Activated CD8-positive, alpha-beta T cell treated with anti-CD3 and anti-CD28 coated beads for 36 hours (primary cell): ENCODE results near the gene MAP3K13. TPM values are rescaled to one million over a fixed set of nuclear protein-coding genes. Genes with fewer than 3 reads are reported as not detected.
"Not testable (repeated sequence)": the region's sequence is repeated elsewhere in the genome, so short reads cannot be mapped to it uniquely, and the experiment has no call there.

Experiments used
- ATAC-seq: fragments of 200-7000 bp; cut with Tn5 transposase; one replicate; pipeline ENCODE4 v1.10.0; 2021; ENCODE audit warnings: mild to moderate bottlenecking, moderate library complexity
- CTCF ChIA-PET: fragments of 350-600 bp; sonication (Branson Sonifier 250); formaldehyde crosslinking; loops from one replicate; lab custom pipeline; 2021; ENCODE audit warnings: antibody characterized with exemption; lab: Charles Lee
- POLR2A ChIA-PET: fragments of 350-600 bp; sonication (Branson Sonifier 250); formaldehyde crosslinking; loops from one replicate; lab custom pipeline; 2021; ENCODE audit warnings: antibody characterized with exemption; lab: Charles Lee
- DNase-seq: peaks from one replicate; pipeline ENCODE4 v3.0.0-alpha.2; 2020
- H3K27ac Mint-ChIP-seq: one replicate; pipeline ENCODE4 v1.8.0; 2021; ENCODE audit warnings: mild to moderate bottlenecking, mixed read lengths
- H3K27me3 Mint-ChIP-seq: one replicate; pipeline ENCODE4 v1.8.0; 2021; ENCODE audit warnings: mixed read lengths
- H3K36me3 Mint-ChIP-seq: one replicate; pipeline ENCODE4 v1.8.0; 2021; ENCODE audit warnings: low read depth, mixed read lengths
- H3K4me1 Mint-ChIP-seq: one replicate; pipeline ENCODE4 v1.8.0; 2021; ENCODE audit warnings: low read depth, mixed read lengths
- H3K4me3 Mint-ChIP-seq: one replicate; pipeline ENCODE4 v1.8.0; 2021; ENCODE audit warnings: mild to moderate bottlenecking, moderate library complexity, mixed read lengths
- H3K9me3 Mint-ChIP-seq: one replicate; pipeline ENCODE4 v1.8.0; 2021; ENCODE audit warnings: mixed read lengths
- CTCF ChIP-seq: fragments of 200-600 bp; IDR thresholded peaks from one replicate; pipeline ENCODE4 v1.8.0; 2022; ENCODE audit warnings: antibody characterized with exemption, mild to moderate bottlenecking
- intact Hi-C: fragments of 100-400 bp; cut with micrococcal nuclease; formaldehyde crosslinking; loops from one replicate; pipeline ENCODE4 v1.10.0; 2022
- total RNA-seq, 2 experiments: library from RNA; stranded (reverse); gene quantifications; one replicate each; pipeline ENCODE4 v1.2.3, GENCODE V29; 2021

The MAP3K13 gene
- total RNA-seq, 2 experiments from 2014 or later: 8.9 to 10.2 TPM

GRCh38 chr3:185460719-185461350 lies 97.9 kb downstream of the MAP3K13 start:
- H3K4me1 Mint-ChIP-seq: no peaks in the 10 kb centered on the region
- no peak for ATAC-seq
- CTCF ChIA-PET: interaction anchor here (0.9 to 2.9 kb wide), 6 partner anchors 10 to 200 kb away, joined by 3 to 14 read pairs (median 4); no protein-coding TSS in a partner anchor
- no peaks in the 10 kb centered on the region for H3K9me3 Mint-ChIP-seq
- no peak overlapping the region for H3K27ac Mint-ChIP-seq
- no peaks in the 10 kb centered on the region for H3K27me3 Mint-ChIP-seq
- no peaks in the 10 kb centered on the region for H3K36me3 Mint-ChIP-seq
- peak; percentile 25 for TF ChIP-seq CTCF
- no peak for DNase-seq
- POLR2A ChIA-PET: interaction anchor here (0.9 kb wide), 1 partner anchor 74 kb away, joined by 3 read pairs; no protein-coding TSS in a partner anchor
- intact Hi-C loops: no loop called here
- H3K4me3 Mint-ChIP-seq: no peak overlapping the region

GRCh38 chr3:185465471-185465870 lies 102.5 kb downstream of the MAP3K13 start:
- intact Hi-C loops: no loop called here
- Mint-ChIP-seq H3K9me3 (no peaks in the 10 kb centered on the region), H3K27me3 (no peaks in the 10 kb centered on the region), H3K27ac (no peak overlapping the region), H3K4me3 (no peak overlapping the region), H3K36me3 (peaks cover 2% of the 10 kb centered on the region), H3K4me1 (no peaks in the 10 kb centered on the region)
- ATAC-seq (no peak), DNase-seq (no peak)
- POLR2A ChIA-PET: no interaction called here
- no peak for TF ChIP-seq CTCF
- CTCF ChIA-PET: no interaction called here

DNA sequence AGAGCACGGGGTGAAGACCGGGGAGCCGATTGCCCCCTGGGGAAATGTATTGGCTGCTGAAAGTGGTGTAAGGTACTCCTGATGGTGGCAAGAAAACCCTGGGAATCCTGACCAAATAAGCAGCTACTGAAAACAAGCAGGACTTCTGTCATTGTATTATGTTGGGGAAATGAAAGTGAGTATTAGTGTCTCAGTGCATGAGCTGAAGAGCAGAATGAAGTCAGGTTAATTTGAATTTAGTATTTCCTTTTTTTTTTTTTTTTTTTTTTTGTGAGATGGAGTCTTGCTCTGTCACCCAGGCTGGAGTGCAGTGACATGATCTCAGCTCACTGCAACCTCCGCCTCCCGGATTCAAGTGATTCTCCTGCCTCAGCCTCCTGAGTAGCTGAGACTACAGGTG lies 103.2 kb downstream of the MAP3K13 start:
- H3K27ac Mint-ChIP-seq, H3K4me3 Mint-ChIP-seq, intact Hi-C loops, H3K36me3 Mint-ChIP-seq, H3K4me1 Mint-ChIP-seq, CTCF ChIA-PET, H3K9me3 Mint-ChIP-seq, DNase-seq, H3K27me3 Mint-ChIP-seq, POLR2A ChIA-PET, ATAC-seq: not testable (repeated sequence)

GRCh38 chr3:185469542-185469941 lies 106.6 kb downstream of the MAP3K13 start:
- no peak for DNase-seq
- ChIA-PET CTCF (interaction anchor here (1.1 kb wide), 1 partner anchor 17 kb away, joined by 4 read pairs; no protein-coding TSS in a partner anchor), POLR2A (interaction anchor here (1.1 kb wide), 1 partner anchor 19 kb away, joined by 4 read pairs; no protein-coding TSS in a partner anchor)
- no peaks in the 10 kb centered on the region for H3K4me1 Mint-ChIP-seq
- no peaks in the 10 kb centered on the region for H3K9me3 Mint-ChIP-seq
- ATAC-seq: no peak
- peaks cover 13% of the 10 kb centered on the region for H3K36me3 Mint-ChIP-seq
- intact Hi-C loops: no loop called here
- no peaks in the 10 kb centered on the region for H3K27me3 Mint-ChIP-seq
- no peak overlapping the region for H3K4me3 Mint-ChIP-seq
- no peak for TF ChIP-seq CTCF
- H3K27ac Mint-ChIP-seq: no peak overlapping the region

- Mint-ChIP-seq H3K9me3 (no peaks in the 10 kb centered on the region), H3K36me3 (peaks cover 16% of the 10 kb centered on the region), H3K4me1 (no peaks in the 10 kb centered on the region), H3K27ac (no peak overlapping the region), H3K4me3 (no peak overlapping the region), H3K27me3 (no peaks in the 10 kb centered on the region)
- intact Hi-C loops: no loop called here
- TF ChIP-seq CTCF: no peak
- ChIA-PET CTCF (no interaction called here), POLR2A (interaction anchor here (1.1 kb wide), 1 partner anchor 18 kb away, joined by 4 read pairs; no protein-coding TSS in a partner anchor)
- no peak for ATAC-seq
- DNase-seq: no peak
These were observed 107.4 kb downstream of the MAP3K13 start for GRCh38 chr3:185470323-185470722.
